MM.1S (cell line): ENCODE results near the gene TRA2A.

ENCODE experiments used
- DNase-seq: peaks from one replicate; pipeline ENCODE4 v3.0.0-alpha.2; 2015
- H2AFZ ChIP-seq: fragments of 300-600 bp; sonication (generic); 2 replicates; pipeline ENCODE4 v1.6.0; 2016; ENCODE audit warnings: antibody characterized with exemption, low read length
- H3F3A ChIP-seq: fragments of 300-600 bp; sonication (generic); 2 replicates; pipeline ENCODE4 v1.6.1; 2016; ENCODE audit warnings: mild to moderate bottlenecking, antibody characterized with exemption, low read length, moderate library complexity, mixed read lengths; ENCODE audit not compliant: insufficient read depth
- H3K27ac ChIP-seq: fragments of 300-600 bp; sonication (generic); 2 replicates; pipeline ENCODE4 v1.5.1; 2016; ENCODE audit warnings: mild to moderate bottlenecking, low read length
- H3K27me3 ChIP-seq: fragments of 300-600 bp; sonication (generic); replicated peaks from 2 replicates; pipeline ENCODE4 v1.6.0; 2016; ENCODE audit warnings: low read length; ENCODE audit not compliant: insufficient read depth
- H3K36me3 ChIP-seq: fragments of 300-600 bp; sonication (generic); replicated peaks from 2 replicates; pipeline ENCODE4 v1.6.1; 2016; ENCODE audit warnings: mild to moderate bottlenecking, low read length, mixed read lengths; ENCODE audit not compliant: insufficient read depth
- H3K4me1 ChIP-seq: fragments of 300-600 bp; sonication (generic); 2 replicates; pipeline ENCODE4 v1.6.1; 2016; ENCODE audit warnings: low read length, mixed read lengths
- H3K4me2 ChIP-seq: fragments of 300-600 bp; sonication (generic); 2 replicates; pipeline ENCODE4 v1.6.0; 2016; ENCODE audit warnings: low read depth, low read length
- H3K4me3 ChIP-seq: fragments of 300-600 bp; sonication (generic); 2 replicates; pipeline ENCODE4 v1.5.1; 2016; ENCODE audit warnings: low read length, mixed read lengths
- H3K79me2 ChIP-seq: fragments of 300-600 bp; sonication (generic); 2 replicates; pipeline ENCODE4 v1.6.1; 2016; ENCODE audit warnings: mixed run types, low read length, mixed read lengths
- H3K9ac ChIP-seq: fragments of 300-600 bp; sonication (generic); 2 replicates; pipeline ENCODE4 v1.6.1; 2016; ENCODE audit warnings: low read length, mixed read lengths
- H3K9me2 ChIP-seq: fragments of 300-600 bp; sonication (generic); replicated peaks from 2 replicates; pipeline ENCODE4 v1.6.1; 2016; ENCODE audit warnings: mild to moderate bottlenecking, low read length, mixed read lengths; ENCODE audit not compliant: insufficient read depth
- H3K9me3 ChIP-seq: fragments of 300-600 bp; sonication (generic); replicated peaks from 2 replicates; pipeline ENCODE4 v1.6.1; 2016; ENCODE audit warnings: mild to moderate bottlenecking, low read length, mixed read lengths; ENCODE audit not compliant: insufficient read depth
- H4K20me1 ChIP-seq: fragments of 300-600 bp; sonication (generic); 2 replicates; pipeline ENCODE4 v1.6.1; 2016; ENCODE audit warnings: mild to moderate bottlenecking, low read length, moderate library complexity, mixed read lengths; ENCODE audit not compliant: insufficient read depth
- CTCF ChIP-seq: fragments of 300-600 bp; sonication (generic); IDR thresholded peaks from 2 replicates; pipeline ENCODE4 v1.5.1; 2016; ENCODE audit warnings: antibody characterized with exemption, low read length, mixed read lengths
- EZH2 ChIP-seq: fragments of 300-600 bp; sonication (generic); optimal IDR thresholded peaks from 2 replicates; pipeline ENCODE3; 2017; ENCODE audit warnings: low read depth, mild to moderate bottlenecking, antibody characterized with exemption, low read length, mixed read lengths
- EZH2phosphoT487 ChIP-seq: fragments of 300-600 bp; sonication (generic); IDR thresholded peaks from 2 replicates; pipeline ENCODE4 v1.6.1; 2018; ENCODE audit warnings: antibody characterized with exemption, low read length

Gene TRA2A

GRCh38 chr7:23467291-23467805, 64.4 kb downstream of the TRA2A start:
- H3K4me3 ChIP-seq, result no peak overlapping the region
- H3K27ac ChIP-seq, result no peak overlapping the region
- no peak for DNase-seq
- no peak overlapping the region for H3K4me2 ChIP-seq
- no peak overlapping the region for H2AFZ ChIP-seq
- no peaks in the 10 kb centered on the region for H3K9me3 ChIP-seq
- no peak overlapping the region for H3K9ac ChIP-seq
- H3K9me2 ChIP-seq, result no peaks in the 10 kb centered on the region
- TF ChIP-seq EZH2phosphoT487 (no peak), EZH2 (no peak), CTCF (no peak)
- H3F3A ChIP-seq, result peaks cover 12% of the 10 kb centered on the region; the same call in 1 of the 2 replicates
- no peaks in the 10 kb centered on the region for H3K36me3 ChIP-seq
- H3K27me3 ChIP-seq, result peaks cover 68% of the 10 kb centered on the region
- H3K4me1 ChIP-seq, result peaks cover 6% of the 10 kb centered on the region; the same call in 1 of the 2 replicates
- H3K79me2 ChIP-seq, result no peaks in the 10 kb centered on the region
- no peaks in the 10 kb centered on the region; the same call in 1 of the 2 replicates for H4K20me1 ChIP-seq

GRCh38 chr7:23462846-23463245, 68.9 kb downstream of the TRA2A start:
- Histone ChIP-seq H3K4me3 (no peak overlapping the region), H4K20me1 (no peaks in the 10 kb centered on the region), H3F3A (no peaks in the 10 kb centered on the region), H3K36me3 (no peaks in the 10 kb centered on the region), H3K79me2 (no peaks in the 10 kb centered on the region), H3K27ac (no peak overlapping the region), H3K4me1 (no peaks in the 10 kb centered on the region), H3K9me2 (no peaks in the 10 kb centered on the region), H3K9ac (no peak overlapping the region), H3K27me3 (peaks cover 28% of the 10 kb centered on the region), H2AFZ (no peak overlapping the region), H3K4me2 (no peak overlapping the region), H3K9me3 (no peaks in the 10 kb centered on the region)
- DNase-seq, result no peak
- TF ChIP-seq CTCF (no peak), EZH2phosphoT487 (no peak)

- no peak for TF ChIP-seq CTCF
- no peak for TF ChIP-seq EZH2
- no peaks in the 10 kb centered on the region for H3K36me3 ChIP-seq
- H3K4me2 ChIP-seq, result no peak overlapping the region
- no peaks in the 10 kb centered on the region for H3K4me1 ChIP-seq
- H3K27me3 ChIP-seq, result no peaks in the 10 kb centered on the region
- H3K4me3 ChIP-seq, result no peak overlapping the region
- no peak overlapping the region for H2AFZ ChIP-seq
- H3K9ac ChIP-seq, result no peak overlapping the region
- H3K27ac ChIP-seq, result no peak overlapping the region
- no peaks in the 10 kb centered on the region for H3K9me3 ChIP-seq
- no peaks in the 10 kb centered on the region for H4K20me1 ChIP-seq
- DNase-seq, result no peak
- H3K79me2 ChIP-seq, result no peaks in the 10 kb centered on the region
- H3F3A ChIP-seq, result no peaks in the 10 kb centered on the region
- no peaks in the 10 kb centered on the region for H3K9me2 ChIP-seq
Measured at GRCh38 chr7:23458044-23458443, 73.7 kb downstream of the TRA2A start.

GRCh38 chr7:23456093-23456492, 75.7 kb downstream of the TRA2A start:
- Histone ChIP-seq H3K36me3 (no peaks in the 10 kb centered on the region), H3K27me3 (no peaks in the 10 kb centered on the region), H2AFZ (no peak overlapping the region), H3K9me2 (no peaks in the 10 kb centered on the region), H3K4me3 (no peak overlapping the region), H3K9ac (no peak overlapping the region), H4K20me1 (no peaks in the 10 kb centered on the region), H3K4me2 (no peak overlapping the region), H3K9me3 (no peaks in the 10 kb centered on the region), H3F3A (no peaks in the 10 kb centered on the region), H3K4me1 (no peaks in the 10 kb centered on the region), H3K27ac (no peak overlapping the region), H3K79me2 (no peaks in the 10 kb centered on the region)
- no peak for TF ChIP-seq EZH2phosphoT487
- DNase-seq, result no peak
